ENCODE data around the gene PSMA3.

DNA sequence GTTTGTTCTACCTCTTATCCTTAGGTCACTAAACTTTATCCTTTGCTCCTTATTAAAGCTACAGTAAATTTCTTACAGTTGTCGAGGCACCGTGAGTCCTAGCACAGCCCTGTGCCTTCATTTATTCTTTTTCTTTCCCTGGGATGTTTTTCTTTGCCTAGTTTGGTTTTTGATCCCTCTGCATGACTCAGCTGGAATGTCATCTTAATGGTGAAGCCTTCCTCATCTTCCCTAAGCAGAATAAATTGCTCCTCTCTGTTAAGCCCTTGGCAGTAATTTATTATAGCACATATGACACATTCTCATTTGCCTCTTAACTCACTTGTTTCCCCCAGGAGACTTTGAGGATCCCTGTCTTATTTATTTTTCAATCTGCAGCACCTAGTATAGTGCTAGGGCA lies 28.1 kb upstream of the PSMA3 start:
- TF ChIP-seq, protein P1, sequence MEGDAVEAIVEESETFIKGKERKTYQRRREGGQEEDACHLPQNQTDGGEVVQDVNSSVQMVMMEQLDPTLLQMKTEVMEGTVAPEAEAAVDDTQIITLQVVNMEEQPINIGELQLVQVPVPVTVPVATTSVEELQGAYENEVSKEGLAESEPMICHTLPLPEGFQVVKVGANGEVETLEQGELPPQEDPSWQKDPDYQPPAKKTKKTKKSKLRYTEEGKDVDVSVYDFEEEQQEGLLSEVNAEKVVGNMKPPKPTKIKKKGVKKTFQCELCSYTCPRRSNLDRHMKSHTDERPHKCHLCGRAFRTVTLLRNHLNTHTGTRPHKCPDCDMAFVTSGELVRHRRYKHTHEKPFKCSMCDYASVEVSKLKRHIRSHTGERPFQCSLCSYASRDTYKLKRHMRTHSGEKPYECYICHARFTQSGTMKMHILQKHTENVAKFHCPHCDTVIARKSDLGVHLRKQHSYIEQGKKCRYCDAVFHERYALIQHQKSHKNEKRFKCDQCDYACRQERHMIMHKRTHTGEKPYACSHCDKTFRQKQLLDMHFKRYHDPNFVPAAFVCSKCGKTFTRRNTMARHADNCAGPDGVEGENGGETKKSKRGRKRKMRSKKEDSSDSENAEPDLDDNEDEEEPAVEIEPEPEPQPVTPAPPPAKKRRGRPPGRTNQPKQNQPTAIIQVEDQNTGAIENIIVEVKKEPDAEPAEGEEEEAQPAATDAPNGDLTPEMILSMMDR (IDR thresholded peaks at IDR 0.05; ENCODE audit: poor library complexity, severe bottlenecking): no peak
- TF ChIP-seq, protein P2, sequence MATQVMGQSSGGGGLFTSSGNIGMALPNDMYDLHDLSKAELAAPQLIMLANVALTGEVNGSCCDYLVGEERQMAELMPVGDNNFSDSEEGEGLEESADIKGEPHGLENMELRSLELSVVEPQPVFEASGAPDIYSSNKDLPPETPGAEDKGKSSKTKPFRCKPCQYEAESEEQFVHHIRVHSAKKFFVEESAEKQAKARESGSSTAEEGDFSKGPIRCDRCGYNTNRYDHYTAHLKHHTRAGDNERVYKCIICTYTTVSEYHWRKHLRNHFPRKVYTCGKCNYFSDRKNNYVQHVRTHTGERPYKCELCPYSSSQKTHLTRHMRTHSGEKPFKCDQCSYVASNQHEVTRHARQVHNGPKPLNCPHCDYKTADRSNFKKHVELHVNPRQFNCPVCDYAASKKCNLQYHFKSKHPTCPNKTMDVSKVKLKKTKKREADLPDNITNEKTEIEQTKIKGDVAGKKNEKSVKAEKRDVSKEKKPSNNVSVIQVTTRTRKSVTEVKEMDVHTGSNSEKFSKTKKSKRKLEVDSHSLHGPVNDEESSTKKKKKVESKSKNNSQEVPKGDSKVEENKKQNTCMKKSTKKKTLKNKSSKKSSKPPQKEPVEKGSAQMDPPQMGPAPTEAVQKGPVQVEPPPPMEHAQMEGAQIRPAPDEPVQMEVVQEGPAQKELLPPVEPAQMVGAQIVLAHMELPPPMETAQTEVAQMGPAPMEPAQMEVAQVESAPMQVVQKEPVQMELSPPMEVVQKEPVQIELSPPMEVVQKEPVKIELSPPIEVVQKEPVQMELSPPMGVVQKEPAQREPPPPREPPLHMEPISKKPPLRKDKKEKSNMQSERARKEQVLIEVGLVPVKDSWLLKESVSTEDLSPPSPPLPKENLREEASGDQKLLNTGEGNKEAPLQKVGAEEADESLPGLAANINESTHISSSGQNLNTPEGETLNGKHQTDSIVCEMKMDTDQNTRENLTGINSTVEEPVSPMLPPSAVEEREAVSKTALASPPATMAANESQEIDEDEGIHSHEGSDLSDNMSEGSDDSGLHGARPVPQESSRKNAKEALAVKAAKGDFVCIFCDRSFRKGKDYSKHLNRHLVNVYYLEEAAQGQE (IDR thresholded peaks at IDR 0.05; ENCODE audit: borderline replicate concordance): no peak
- TF ChIP-seq EZH2 (IDR thresholded peaks at IDR 0.05; ENCODE audit: borderline replicate concordance, insufficient read depth, low read length, poor library complexity, severe bottlenecking) (no peak), MXI1 (conservative IDR thresholded peaks at IDR 0.05; ENCODE audit: poor library complexity, severe bottlenecking) (no peak), SMC3 (conservative IDR thresholded peaks at IDR 0.05; ENCODE audit: poor library complexity) (no peak), POLR2AphosphoS5 (IDR thresholded peaks at IDR 0.05) (no peak), EP300 (conservative IDR thresholded peaks at IDR 0.05; ENCODE audit: poor library complexity, severe bottlenecking) (no peak), RAD21 (conservative IDR thresholded peaks at IDR 0.05) (no peak)
